ENCODE data around the gene GPHA2. TPM values are rescaled to one million over a fixed set of nuclear protein-coding genes. Genes with fewer than 3 reads are reported as not detected.

Gene GPHA2
- polyA plus RNA-seq, 2 of the 4 experiments (the other 2 are of a cell fraction), result not detected

- no peak for TF ChIP-seq CTCF (IDR thresholded peaks at IDR 0.05)
- TF ChIP-seq MAZ (IDR thresholded peaks at IDR 0.05; ENCODE audit: borderline replicate concordance, low read depth, low read length), result no peak
- peak in 1 of 2 experiments; percentile 67; a peak in 2 of 5 replicates for TF ChIP-seq JUN (IDR thresholded peaks at IDR 0.05)
- no peak for TF ChIP-seq RCOR1 (IDR thresholded peaks at IDR 0.05; ENCODE audit: low read depth, low read length)
- TF ChIP-seq POLR2AphosphoS2 (conservative IDR thresholded peaks at IDR 0.05; ENCODE audit: low read length), result no peak
- TF ChIP-seq KDM1A (IDR thresholded peaks at IDR 0.05; ENCODE audit: low read depth), result no peak
- TF ChIP-seq RNF2 (IDR thresholded peaks at IDR 0.05; ENCODE audit: borderline replicate concordance, low read depth), result no peak
- 0 out of 2 replicates have a peak, but pooled peaks have one; percentile 9 for TF ChIP-seq BHLHE40 (IDR thresholded peaks at IDR 0.05; ENCODE audit: low read depth, low read length)
- no peak for TF ChIP-seq HOXA7 (CRISPR knock-in tag; IDR thresholded peaks at IDR 0.05)
- no peak for TF ChIP-seq ELK1 (IDR thresholded peaks at IDR 0.05; ENCODE audit: low read depth, low read length)
- no peak for TF ChIP-seq EP300 (IDR thresholded peaks at IDR 0.05)
- no peak for TF ChIP-seq EHMT2 (IDR thresholded peaks at IDR 0.05; ENCODE audit: low read depth)
- peak; percentile 75 for TF ChIP-seq RFX5 (IDR thresholded peaks at IDR 0.05)
- no peak for TF ChIP-seq PBX3 (IDR thresholded peaks at IDR 0.05)
- TF ChIP-seq HES2 (IDR thresholded peaks at IDR 0.05), result no peak
- TF ChIP-seq SREBF2 (IDR thresholded peaks at IDR 0.05), result no peak
- TF ChIP-seq ESRRA (IDR thresholded peaks at IDR 0.05; ENCODE audit: borderline replicate concordance, low read length), result no peak
- no peak for TF ChIP-seq TP53 (CRISPR knock-in tag; IDR thresholded peaks at IDR 0.05)
- TF ChIP-seq E2F6 (IDR thresholded peaks at IDR 0.05; ENCODE audit: borderline replicate concordance, low read depth), result 0 out of 2 replicates have a peak, but pooled peaks have one; percentile 56
- peak; percentile 50; the same call in 1 of the 2 replicates for TF ChIP-seq MAX (IDR thresholded peaks at IDR 0.05)
- no peak for TF ChIP-seq FOSB (CRISPR knock-in tag; IDR thresholded peaks at IDR 0.05)
- no peak for TF ChIP-seq ZC3H11A (IDR thresholded peaks at IDR 0.05)
- TF ChIP-seq ZFP36 (IDR thresholded peaks at IDR 0.05; ENCODE audit: borderline replicate concordance, partially characterized antibody), result no peak
- no peak for TF ChIP-seq HOXB5 (CRISPR knock-in tag; IDR thresholded peaks at IDR 0.05)
- TF ChIP-seq BCL3 (IDR thresholded peaks at IDR 0.05), result peak; percentile 63; the same call in 2 of the 3 replicates
- no peak for TF ChIP-seq FOXS1 (CRISPR knock-in tag; IDR thresholded peaks at IDR 0.05)
- TF ChIP-seq HMGXB4 (CRISPR knock-in tag; IDR thresholded peaks at IDR 0.05; ENCODE audit: borderline replicate concordance), result peak; percentile 96
- TF ChIP-seq TFCP2L1 (CRISPR knock-in tag; IDR thresholded peaks at IDR 0.05), result no peak
- TF ChIP-seq NR3C1 (IDR thresholded peaks at IDR 0.05), result no peak
- no peak for TF ChIP-seq CHD4 (IDR thresholded peaks at IDR 0.05; ENCODE audit: borderline replicate concordance)
- no peak for TF ChIP-seq GATA3 (IDR thresholded peaks at IDR 0.05; ENCODE audit: borderline replicate concordance)
- no peak for TF ChIP-seq FOSL2 (IDR thresholded peaks at IDR 0.05)
- TF ChIP-seq FOSL2 (CRISPR knock-in tag; IDR thresholded peaks at IDR 0.05), result no peak
- no peak for TF ChIP-seq KDM5A (IDR thresholded peaks at IDR 0.05)
- TF ChIP-seq ZNF302 (CRISPR knock-in tag; IDR thresholded peaks at IDR 0.05), result no peak
Measured at GRCh38 chr11:64916775-64917662, 18.7 kb downstream of the GPHA2 start, which contains the start of gene ATG2A (continued).
